B cell (primary cell): ENCODE results near the gene ATRNL1. TPM values are rescaled to one million over a fixed set of nuclear protein-coding genes. Genes with fewer than 3 reads are reported as not detected.

Experiments used
- ATAC-seq: fragments of 200-7000 bp; cut with Tn5 transposase; one replicate; pipeline ENCODE4 v1.10.0; 2021; ENCODE audit warnings: low read depth, mild to moderate bottlenecking, moderate number of reproducible peaks, moderate library complexity
- CTCF ChIA-PET: fragments of 350-600 bp; sonication (Branson Sonifier 250); formaldehyde crosslinking; loops from one replicate; lab custom pipeline; 2021; ENCODE audit warnings: antibody characterized with exemption, inconsistent platforms; lab: Charles Lee
- POLR2A ChIA-PET: fragments of 350-600 bp; sonication (Branson Sonifier 250); formaldehyde crosslinking; loops from one replicate; lab custom pipeline; 2021; ENCODE audit warnings: antibody characterized with exemption; lab: Charles Lee
- DNase-seq: peaks from one replicate; pipeline ENCODE4 v3.0.0; 2013
- H2AFZ ChIP-seq: 2 replicates; pipeline ENCODE4 v1.6.1; 2012; ENCODE audit warnings: mild to moderate bottlenecking, low read depth, low read length; ENCODE audit not compliant: insufficient read depth, poor library complexity, severe bottlenecking
- H3K27ac ChIP-seq, 2 donors: 1 replicate in 1 of 2; 2 replicates in 1 of 2; pipeline ENCODE4 v1.5.1; 2012 to 2013; ENCODE audit warnings: low read length in 2 of 2, mild to moderate bottlenecking in 2 of 2, moderate library complexity in 1 of 2
- H3K27me3 ChIP-seq, 4 experiments: fragments of 200-600 bp in 1 of 4; sonication (generic) in 1 of 4; replicated peaks in 1 of 4; 1 replicate in 2 of 4; 2 replicates in 2 of 4; pipeline versions ENCODE4 v1.6.1 to v1.7.0; 2013 to 2016; ENCODE audit warnings: low read length in 3 of 4, mild to moderate bottlenecking in 2 of 4, mixed read lengths in 1 of 4, moderate library complexity in 1 of 4; ENCODE audit not compliant: insufficient read depth in 4 of 4, control insufficient read depth in 3 of 4; ENCODE audit errors: control extremely low read depth in 1 of 4
- H3K36me3 ChIP-seq, 2 experiments: replicated peaks in 1 of 2; 1 replicate in 1 of 2; 2 replicates in 1 of 2; pipeline versions ENCODE4 v1.6.1 to v1.7.1; 2013; ENCODE audit warnings: low read length in 1 of 2; ENCODE audit not compliant: insufficient read depth in 2 of 2, control insufficient read depth in 1 of 2; ENCODE audit errors: control extremely low read depth in 1 of 2, extremely low read depth in 1 of 2
- H3K4me1 ChIP-seq, 2 donors: fragments of 200-600 bp in 1 of 2; sonication (generic) in 1 of 2; 1 replicate in 1 of 2; 2 replicates in 1 of 2; pipeline versions ENCODE4 v1.5.1 to v1.6.1; 2013 to 2017; ENCODE audit warnings: low read length in 2 of 2; ENCODE audit not compliant: control insufficient read depth in 2 of 2, insufficient read depth in 2 of 2
- H3K4me2 ChIP-seq: replicated peaks from 2 replicates; pipeline ENCODE3; 2012; ENCODE audit warnings: mild to moderate bottlenecking, low read depth, low read length; ENCODE audit not compliant: poor library complexity, severe bottlenecking
- H3K4me3 ChIP-seq, 5 experiments: fragments of 200-600 bp in 1 of 5; sonication (generic) in 1 of 5; 1 replicate in 3 of 5; 2 replicates in 2 of 5; pipeline versions ENCODE4 v1.5.1 to v1.7.0; 2011 to 2016; ENCODE audit warnings: low read length in 4 of 5, mild to moderate bottlenecking in 4 of 5, low read depth in 2 of 5, control low read depth in 1 of 5, moderate library complexity in 1 of 5; ENCODE audit not compliant: insufficient read depth in 1 of 5; ENCODE audit errors: control extremely low read depth in 1 of 5, extremely low read depth in 1 of 5
- H3K79me2 ChIP-seq: fragments of 200-600 bp; sonication (generic); one replicate; pipeline ENCODE4 v1.6.0; 2016; ENCODE audit warnings: low read length; ENCODE audit not compliant: control insufficient read depth, insufficient read depth
- H3K9ac ChIP-seq: fragments of 200-600 bp; sonication (generic); 2 replicates; pipeline ENCODE4 v1.6.1; 2017; ENCODE audit warnings: mild to moderate bottlenecking, low read length, moderate library complexity
- H3K9me3 ChIP-seq, 3 donors: one replicate each; pipeline versions ENCODE4 v1.6.1 to v1.7.1; 2013; ENCODE audit warnings: low read length in 2 of 3; ENCODE audit not compliant: control insufficient read depth in 2 of 3, insufficient read depth in 1 of 3; ENCODE audit errors: control extremely low read depth in 1 of 3
- H4K20me1 ChIP-seq: 2 replicates; pipeline ENCODE4 v1.6.0; 2012; ENCODE audit warnings: mild to moderate bottlenecking, low read length; ENCODE audit not compliant: insufficient read depth, control insufficient read depth, poor library complexity, severe bottlenecking
- H3K27ac Mint-ChIP-seq: one replicate; pipeline ENCODE4 v1.8.0; 2021; ENCODE audit warnings: mixed read lengths
- H3K27me3 Mint-ChIP-seq: one replicate; pipeline ENCODE4 v1.8.0; 2021; ENCODE audit warnings: mixed read lengths
- H3K4me1 Mint-ChIP-seq: one replicate; pipeline ENCODE4 v1.8.0; 2021; ENCODE audit warnings: mixed read lengths
- H3K4me3 Mint-ChIP-seq: one replicate; pipeline ENCODE4 v1.8.0; 2021; ENCODE audit warnings: mixed read lengths
- H3K9me3 Mint-ChIP-seq: one replicate; pipeline ENCODE4 v1.8.0; 2022; ENCODE audit warnings: mixed read lengths; ENCODE audit not compliant: insufficient read depth
- EZH2 ChIP-seq: IDR thresholded peaks from 2 replicates; pipeline ENCODE4 v1.6.1; 2012; ENCODE audit warnings: borderline replicate concordance, low read depth, mild to moderate bottlenecking, moderate library complexity, low read length; ENCODE audit not compliant: insufficient read depth, poor library complexity, severe bottlenecking
- WGBS: methylation state at CpG from one replicate; pipeline ENCODE4 v1.1.5; 2013; ENCODE audit warnings: missing lambda C conversion rate; ENCODE audit not compliant: insufficient coverage; 5-methylcytosine and 5-hydroxymethylcytosine counted together
- intact Hi-C: fragments of 100-400 bp; cut with micrococcal nuclease; formaldehyde crosslinking; loops from one replicate; pipeline ENCODE4 v1.10.0; 2022
- polyA plus RNA-seq: library from polyadenylated mRNA; depleted of rRNA; stranded (reverse); fragments of >200 nt; gene quantifications from 2 replicates; pipeline ENCODE4 v1.2.3, GENCODE V29; 2012
- total RNA-seq, 2 donors: library from RNA; stranded (reverse); fragments of 120-200 nt in 1 of 2; gene quantifications; 1 replicate in 1 of 2; 2 replicates in 1 of 2; pipeline versions ENCODE4 v1.2.3 to v1.2.4, GENCODE V29; 2013 to 2022
- TF ChIP-seq, protein P1 (sequence below): fragments of 200-600 bp; IDR thresholded peaks from one replicate; pipeline ENCODE4 v1.8.0; 2022; ENCODE audit warnings: antibody characterized with exemption, mild to moderate bottlenecking

Gene ATRNL1
- total and polyA plus RNA-seq, 2 donors (not counting 1 experiment from before 2014, with no cell fraction given) = 0.24 to 2.2 TPM

DNA sequence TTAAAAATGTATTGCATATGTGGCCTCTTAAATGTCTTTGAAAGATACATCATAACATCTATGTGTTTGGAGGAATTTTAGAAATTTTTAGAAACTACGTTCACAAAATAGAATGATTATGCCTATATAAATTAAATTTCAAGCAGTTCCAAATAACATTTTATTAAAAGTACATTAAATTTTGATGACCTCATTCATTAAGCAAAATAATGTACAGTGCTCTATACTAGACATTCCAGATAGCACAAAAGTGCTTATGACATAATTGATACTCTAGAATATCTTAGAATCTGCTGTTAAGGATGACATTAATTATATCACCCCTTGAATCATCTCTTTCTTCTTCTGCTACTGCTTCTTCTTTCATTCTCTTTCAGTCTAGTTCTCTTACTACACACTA lies 650.9 kb downstream of the ATRNL1 start:
- POLR2A ChIA-PET = no interaction called here
- no peaks in the 10 kb centered on the region for H3K9me3 ChIP-seq
- Mint-ChIP-seq H3K9me3 (no peaks in the 10 kb centered on the region), H3K4me1 (no peaks in the 10 kb centered on the region), H3K4me3 (no peak overlapping the region), H3K27me3 (no peaks in the 10 kb centered on the region), H3K27ac (no peak overlapping the region)
- H3K27me3 ChIP-seq = no peaks in the 10 kb centered on the region
- H3K9ac ChIP-seq = no peak overlapping the region
- no peaks in the 10 kb centered on the region for H3K4me1 ChIP-seq
- no peak overlapping the region for H3K4me3 ChIP-seq
- ATAC-seq = no peak
- no peaks in the 10 kb centered on the region for H3K36me3 ChIP-seq
- H2AFZ ChIP-seq = no peak overlapping the region
- WGBS = no CpG with 5 or more reads among the region's 1 CpG
- DNase-seq = no peak
- no peak overlapping the region for H3K27ac ChIP-seq
- no peak overlapping the region for H3K4me2 ChIP-seq
- no peaks in the 10 kb centered on the region for H4K20me1 ChIP-seq
- TF ChIP-seq, protein P1, sequence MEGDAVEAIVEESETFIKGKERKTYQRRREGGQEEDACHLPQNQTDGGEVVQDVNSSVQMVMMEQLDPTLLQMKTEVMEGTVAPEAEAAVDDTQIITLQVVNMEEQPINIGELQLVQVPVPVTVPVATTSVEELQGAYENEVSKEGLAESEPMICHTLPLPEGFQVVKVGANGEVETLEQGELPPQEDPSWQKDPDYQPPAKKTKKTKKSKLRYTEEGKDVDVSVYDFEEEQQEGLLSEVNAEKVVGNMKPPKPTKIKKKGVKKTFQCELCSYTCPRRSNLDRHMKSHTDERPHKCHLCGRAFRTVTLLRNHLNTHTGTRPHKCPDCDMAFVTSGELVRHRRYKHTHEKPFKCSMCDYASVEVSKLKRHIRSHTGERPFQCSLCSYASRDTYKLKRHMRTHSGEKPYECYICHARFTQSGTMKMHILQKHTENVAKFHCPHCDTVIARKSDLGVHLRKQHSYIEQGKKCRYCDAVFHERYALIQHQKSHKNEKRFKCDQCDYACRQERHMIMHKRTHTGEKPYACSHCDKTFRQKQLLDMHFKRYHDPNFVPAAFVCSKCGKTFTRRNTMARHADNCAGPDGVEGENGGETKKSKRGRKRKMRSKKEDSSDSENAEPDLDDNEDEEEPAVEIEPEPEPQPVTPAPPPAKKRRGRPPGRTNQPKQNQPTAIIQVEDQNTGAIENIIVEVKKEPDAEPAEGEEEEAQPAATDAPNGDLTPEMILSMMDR = no peak
- TF ChIP-seq EZH2 = no peak
- H3K79me2 ChIP-seq = no peaks in the 10 kb centered on the region
- intact Hi-C loops = no loop called here
- CTCF ChIA-PET = no interaction called here

GRCh38 chr10:115745943-115746342 lies 652.8 kb downstream of the ATRNL1 start:
- H3K4me3 ChIP-seq = no peak overlapping the region
- H3K4me3 Mint-ChIP-seq = no peak overlapping the region
- no peak overlapping the region for H3K9ac ChIP-seq
- ChIA-PET CTCF (no interaction called here), POLR2A (no interaction called here)
- no peaks in the 10 kb centered on the region for H3K27me3 ChIP-seq
- no peak overlapping the region for H3K27ac Mint-ChIP-seq
- intact Hi-C loops = no loop called here
- no peaks in the 10 kb centered on the region for H3K9me3 ChIP-seq
- no peak for DNase-seq
- no peaks in the 10 kb centered on the region for H3K36me3 ChIP-seq
- H3K4me1 ChIP-seq = no peaks in the 10 kb centered on the region
- no peak overlapping the region for H2AFZ ChIP-seq
- TF ChIP-seq, protein P1 = no peak
- TF ChIP-seq EZH2 = no peak
- WGBS = no CpG with 5 or more reads among the region's 2 CpGs
- H4K20me1 ChIP-seq = no peaks in the 10 kb centered on the region
- H3K4me2 ChIP-seq = no peak overlapping the region
- H3K79me2 ChIP-seq = no peaks in the 10 kb centered on the region
- H3K4me1 Mint-ChIP-seq = no peaks in the 10 kb centered on the region
- H3K27me3 Mint-ChIP-seq = no peaks in the 10 kb centered on the region
- no peaks in the 10 kb centered on the region for H3K9me3 Mint-ChIP-seq
- no peak for ATAC-seq
- no peak overlapping the region for H3K27ac ChIP-seq
